GM18861 (cell line): Measurements from ENCODE around the gene NAAA.
"Not testable (repeated sequence)": the region's sequence is repeated elsewhere in the genome, so short reads cannot be mapped to it uniquely, and the experiment has no call there.

ENCODE experiments used
- ATAC-seq: cut with Tn5 transposase; IDR thresholded peaks from one replicate; pipeline ENCODE4 v1.9.1; 2021; ENCODE audit not compliant: unreplicated experiment

The NAAA gene

GRCh38 chr4:75920327-75920726, 20.5 kb downstream of the NAAA start:
- ATAC-seq = no peak

- no peak for ATAC-seq
These were observed 20.9 kb downstream of the NAAA start for GRCh38 chr4:75919920-75920319.

DNA sequence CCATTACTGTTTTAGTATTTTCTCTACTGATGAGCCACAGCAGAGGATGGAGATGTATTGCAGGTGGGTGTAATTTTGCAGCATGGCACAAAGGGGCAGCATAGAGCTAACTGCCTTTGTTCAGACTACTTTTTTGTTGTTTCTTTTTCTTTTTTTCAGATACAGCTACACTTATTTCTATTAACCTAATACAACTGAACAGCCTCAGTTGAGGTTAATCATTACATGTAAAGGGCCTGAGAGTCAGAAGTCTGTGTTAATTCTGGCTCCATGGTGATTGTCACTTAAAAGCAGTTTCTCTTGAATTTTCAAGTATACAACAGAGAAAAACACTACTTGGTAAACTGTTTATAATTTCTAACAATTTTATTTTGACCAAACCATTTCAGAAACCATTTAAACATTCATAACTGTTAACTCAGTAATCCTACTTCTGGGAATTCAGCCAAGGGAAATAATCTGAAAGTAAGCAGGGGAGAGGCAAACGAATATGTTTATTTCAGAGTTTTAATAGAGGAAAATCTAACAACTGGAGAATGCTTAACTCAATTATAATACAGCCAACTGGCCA, 24.6 kb downstream of the NAAA start:
- peak; percentile 96 for ATAC-seq

- ATAC-seq = no peak
These were observed 27.8 kb downstream of the NAAA start for GRCh38 chr4:75912968-75913367.

- ATAC-seq = not testable (repeated sequence)
These were observed 30.0 kb downstream of the NAAA start for GRCh38 chr4:75910831-75911230.

DNA sequence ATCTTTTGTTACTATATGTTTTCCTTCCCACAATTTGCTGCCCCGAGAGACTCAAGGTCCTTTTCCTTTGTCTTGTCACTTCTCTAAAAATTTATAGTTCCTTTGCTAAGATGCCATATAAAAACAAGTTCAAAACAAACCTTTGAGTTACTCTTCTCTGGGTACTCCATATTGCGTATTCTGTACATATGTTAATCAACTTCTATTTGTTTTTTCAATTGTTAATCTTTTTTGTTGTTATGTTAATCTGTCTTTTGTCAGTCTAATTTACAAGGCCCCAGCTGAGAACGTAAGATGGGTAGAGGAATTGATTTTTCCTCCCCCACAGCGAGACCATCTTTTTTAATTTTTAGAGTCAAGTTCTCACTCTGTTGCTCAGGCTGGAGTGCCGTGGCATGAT, 31.4 kb downstream of the NAAA start:
- ATAC-seq = no peak

GRCh38 chr4:75908555-75908954, 32.3 kb downstream of the NAAA start:
- ATAC-seq = no peak

DNA sequence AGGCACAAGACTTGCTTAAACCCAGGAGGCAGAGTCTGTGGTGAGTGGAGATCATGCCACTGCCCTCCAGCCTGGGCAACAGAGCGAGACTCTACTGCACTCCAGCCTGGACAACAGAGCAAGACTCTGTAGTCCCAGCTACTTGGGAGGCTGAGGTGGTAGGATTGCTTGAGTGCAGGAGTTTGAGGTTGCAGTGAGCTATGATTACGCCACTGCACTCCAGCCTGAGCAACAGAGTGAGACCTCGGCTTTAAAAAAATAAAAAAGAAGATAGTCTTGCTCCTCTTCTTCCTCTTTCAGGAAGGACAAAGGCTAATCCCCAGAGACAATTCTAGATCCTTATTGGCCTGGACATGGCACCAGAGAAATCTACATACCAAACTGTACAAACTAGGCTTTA, 32.8 kb downstream of the NAAA start:
- no peak for ATAC-seq

DNA sequence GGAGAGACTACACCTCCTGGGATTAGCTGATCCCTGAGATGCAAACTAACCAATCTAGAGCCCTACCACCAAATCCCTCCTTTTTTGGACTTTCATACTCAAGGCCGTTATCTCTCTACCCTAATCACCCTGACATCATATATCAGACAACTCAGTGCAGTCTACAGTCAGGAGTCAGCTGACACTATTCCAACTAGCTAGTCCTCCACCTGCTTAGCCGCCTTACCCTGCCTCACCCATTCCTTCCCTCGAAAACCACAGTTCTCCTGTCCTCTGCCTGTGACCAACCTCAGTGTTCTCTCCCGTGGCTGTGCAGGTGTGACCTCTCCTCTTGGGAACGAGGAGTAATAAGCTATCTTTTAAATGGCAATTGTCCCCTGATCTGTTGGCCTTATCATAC, 36.7 kb downstream of the NAAA start:
- ATAC-seq = no peak

DNA sequence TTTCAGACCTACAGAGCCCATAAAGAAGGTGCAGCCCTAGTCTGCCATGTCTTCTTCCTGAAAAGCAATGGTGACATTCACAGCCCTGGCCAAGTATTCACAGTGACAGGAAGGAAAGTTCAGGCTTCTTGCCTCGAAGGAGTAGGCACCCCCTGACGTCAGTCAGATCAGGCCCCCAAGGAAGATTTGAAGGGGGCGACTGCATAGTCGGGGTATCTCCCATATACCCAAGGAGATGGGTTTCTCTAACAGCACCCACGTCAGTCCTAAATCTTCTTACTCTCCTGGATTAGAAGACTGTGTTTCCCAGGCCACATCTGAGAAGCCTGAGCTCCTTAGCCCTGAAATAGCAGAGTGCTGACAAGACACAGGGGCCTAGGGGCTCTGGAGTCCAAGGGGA, 38.5 kb downstream of the NAAA start, which contains the start of gene PPEF2:
Gene PPEF2 (minus strand): TSS at position 101 of the 400 bp plus-strand sequence. CDS start 6,127 bp downstream, outside the sequence.
- ATAC-seq = no peak

DNA sequence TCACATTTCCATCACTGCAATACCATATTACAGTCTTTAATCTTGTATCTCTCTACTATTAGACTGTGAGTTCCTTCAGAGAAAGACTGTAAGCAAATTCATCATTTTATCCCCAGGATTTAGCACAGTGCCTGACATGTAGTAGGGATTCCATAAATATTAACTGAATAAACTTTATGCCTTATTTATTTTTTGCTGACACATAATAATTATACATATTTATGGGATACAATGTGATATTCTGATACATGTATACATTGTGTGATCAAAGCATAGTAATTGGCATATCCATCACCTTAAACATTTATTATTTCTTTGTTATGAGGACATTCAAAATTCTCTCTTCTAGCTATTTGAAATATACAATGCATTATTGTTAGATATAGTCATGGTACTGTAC, 42.3 kb downstream of the NAAA start:
- ATAC-seq = no peak

GRCh38 chr4:75895744-75896314, 45.0 kb downstream of the NAAA start:
- no peak for ATAC-seq

DNA sequence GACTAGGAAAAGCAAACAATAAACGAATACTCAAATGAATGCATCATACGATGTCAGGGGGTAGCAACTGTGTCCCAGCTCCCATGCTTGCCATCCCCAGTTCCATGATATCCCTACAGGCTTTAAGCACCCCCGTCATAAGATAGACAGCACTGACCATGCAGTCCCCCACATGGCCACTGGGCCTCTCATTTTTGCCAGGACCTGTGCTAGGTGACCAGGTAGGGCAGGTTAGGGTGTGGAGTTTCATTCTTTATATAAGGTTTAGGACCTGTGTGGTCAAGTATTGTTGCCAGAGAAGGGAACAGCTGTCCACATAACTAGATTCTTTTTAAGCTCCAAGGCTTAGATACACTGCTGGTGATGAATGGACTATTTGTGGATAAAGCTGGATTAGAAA, 48.3 kb downstream of the NAAA start:
- no peak for ATAC-seq

DNA sequence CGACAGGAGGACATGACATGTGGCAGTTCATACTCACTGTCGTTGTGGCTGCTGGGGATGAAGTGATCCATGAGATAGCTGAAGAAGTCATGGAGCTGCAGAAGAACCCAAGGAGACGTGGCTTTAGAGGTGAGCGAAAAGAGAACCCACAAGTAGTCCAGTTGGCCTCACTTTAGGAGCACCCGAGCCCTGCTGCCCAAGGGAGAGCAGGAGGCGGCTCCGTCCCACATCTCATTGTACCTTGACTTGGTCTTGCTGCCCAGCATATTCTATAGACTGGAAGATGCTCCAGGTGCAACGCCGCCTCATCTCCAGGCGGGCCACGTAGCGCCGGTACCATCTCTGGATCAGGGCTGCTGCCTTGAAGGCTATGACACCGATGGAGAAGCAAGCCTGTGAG, 49.2 kb downstream of the NAAA start:
- no peak for ATAC-seq

- ATAC-seq = no peak
These were observed 51.1 kb downstream of the NAAA start for GRCh38 chr4:75889537-75890199.

- no peak for ATAC-seq
These were observed 54.7 kb downstream of the NAAA start for GRCh38 chr4:75886104-75886503.

DNA sequence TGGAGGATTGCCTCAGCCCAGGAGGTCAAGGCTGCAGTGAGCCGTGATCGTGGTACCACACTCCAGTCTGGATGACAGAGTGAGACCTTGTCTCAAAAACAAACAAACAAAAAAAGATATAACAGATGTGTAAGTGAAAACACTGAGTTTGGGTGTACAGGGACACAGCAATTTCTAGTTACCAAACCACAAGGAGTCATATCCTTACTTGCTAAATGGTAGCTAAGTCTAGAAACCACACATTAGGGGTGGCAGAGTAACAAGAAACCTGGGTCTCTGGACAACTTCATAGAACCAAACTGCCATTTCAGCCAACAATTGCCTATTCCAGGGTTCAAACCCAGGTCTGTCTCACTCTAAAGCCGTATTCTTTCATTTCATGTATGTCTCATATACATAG, 59.3 kb downstream of the NAAA start:
- ATAC-seq = no peak

GRCh38 chr4:75880278-75880677, 60.5 kb downstream of the NAAA start:
- ATAC-seq = no peak

DNA sequence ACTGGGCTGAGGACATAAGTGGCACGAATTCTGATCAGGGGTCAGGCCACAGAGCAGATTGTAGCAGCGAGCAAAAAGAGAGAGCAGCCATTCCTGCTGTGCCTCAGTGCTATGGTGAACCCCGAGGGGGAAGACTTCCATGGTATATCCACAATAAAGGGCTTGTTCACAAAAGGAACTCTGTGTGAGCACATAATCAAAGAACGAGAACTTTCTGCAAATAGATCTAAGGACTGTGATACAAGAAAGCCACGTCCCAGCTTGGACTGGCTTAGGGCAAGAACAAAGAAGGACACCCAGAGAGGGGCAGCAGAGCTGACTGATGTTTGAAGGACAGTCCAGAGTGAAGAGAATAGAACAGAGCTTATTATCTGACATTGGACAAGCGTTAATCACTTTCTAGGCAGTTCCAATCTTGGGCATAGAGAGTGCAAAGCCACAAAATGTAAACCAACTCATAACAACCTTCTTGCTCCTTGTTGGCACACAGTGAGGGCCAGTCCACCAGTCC, 62.5 kb downstream of the NAAA start:
- no peak for ATAC-seq

- no peak for ATAC-seq
These were observed 64.6 kb downstream of the NAAA start for GRCh38 chr4:75876218-75876617.

DNA sequence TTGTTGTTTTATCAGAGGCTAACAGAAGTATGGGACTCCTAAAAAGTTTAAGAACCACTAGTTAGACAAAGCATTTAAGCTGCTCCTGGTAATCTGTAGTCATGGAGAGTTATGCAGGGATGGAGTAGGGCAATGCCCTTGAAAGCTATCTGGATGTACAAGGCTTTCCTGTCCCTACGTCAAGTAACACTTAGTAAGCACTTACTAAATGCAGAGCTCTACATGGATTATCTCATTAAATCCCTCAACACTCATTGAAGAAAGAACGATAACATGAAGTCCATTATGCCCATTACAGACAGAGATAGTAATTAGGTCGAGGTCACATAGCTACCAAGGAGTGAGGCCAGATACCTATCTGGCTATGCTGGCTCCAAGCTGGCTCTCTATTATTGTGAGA, 71.7 kb downstream of the NAAA start:
- ATAC-seq = no peak

- no peak for ATAC-seq
These were observed 73.7 kb downstream of the NAAA start for GRCh38 chr4:75867130-75867529.
